DND-41 (cell line): ENCODE data around the gene F13A1.

Experiments used
- ATAC-seq: fragments of 200-7000 bp; cut with Tn5 transposase; 3 replicates; pipeline ENCODE4 v1.9.1; 2021; ENCODE audit warnings: low read depth; ENCODE audit not compliant: insufficient read depth
- DNase-seq: peaks from one replicate; pipeline ENCODE4 v3.0.0-alpha.2; 2020
- H2AFZ ChIP-seq: 2 replicates; pipeline ENCODE4 v1.6.0; 2012; ENCODE audit warnings: low read depth, low read length
- H3K27ac ChIP-seq: 2 replicates; pipeline ENCODE4 v1.5.1; 2012; ENCODE audit warnings: low read length, inconsistent platforms
- H3K27me3 ChIP-seq: fragments of 200-600 bp; sonication (generic); 2 replicates; pipeline ENCODE4 v1.6.0; 2012; ENCODE audit warnings: low read length, mild to moderate bottlenecking, inconsistent platforms; ENCODE audit not compliant: insufficient read depth, poor library complexity
- H3K36me3 ChIP-seq: 2 replicates; pipeline ENCODE4 v1.5.1; 2012; ENCODE audit warnings: low read length, inconsistent platforms; ENCODE audit not compliant: insufficient read depth
- H3K4me1 ChIP-seq: 2 replicates; pipeline ENCODE4 v1.5.1; 2012; ENCODE audit warnings: mild to moderate bottlenecking, low read length; ENCODE audit not compliant: insufficient read depth
- H3K4me2 ChIP-seq: 2 replicates; pipeline ENCODE4 v1.6.0; 2012; ENCODE audit warnings: mild to moderate bottlenecking, moderate library complexity, low read length, inconsistent platforms; ENCODE audit not compliant: insufficient read depth
- H3K4me3 ChIP-seq, 2 experiments: fragments of 200-600 bp in 1 of 2; shearing (Covaris generic) in 1 of 2; 2 replicates each; pipeline ENCODE4 v1.5.1; 2012 to 2016; ENCODE audit warnings: inconsistent platforms in 2 of 2, low read length in 2 of 2, mild to moderate bottlenecking in 2 of 2, low read depth in 1 of 2, moderate library complexity in 1 of 2
- H3K79me2 ChIP-seq: 2 replicates; pipeline ENCODE4 v1.6.0; 2012; ENCODE audit warnings: low read length, inconsistent platforms; ENCODE audit not compliant: insufficient read depth
- H3K9ac ChIP-seq: 2 replicates; pipeline ENCODE4 v1.6.0; 2012; ENCODE audit warnings: low read depth, mild to moderate bottlenecking, inconsistent platforms, low read length, moderate library complexity
- H3K9me3 ChIP-seq: 2 replicates; pipeline ENCODE4 v1.5.1; 2012; ENCODE audit warnings: low read length, moderate library complexity, mild to moderate bottlenecking, inconsistent platforms; ENCODE audit not compliant: insufficient read depth, severe bottlenecking
- H4K20me1 ChIP-seq: 2 replicates; pipeline ENCODE4 v1.6.0; 2012; ENCODE audit warnings: low read length; ENCODE audit not compliant: insufficient read depth
- CTCF ChIP-seq: IDR thresholded peaks from 2 replicates; pipeline ENCODE4 v1.5.1; 2012; ENCODE audit warnings: borderline replicate concordance, low read length, moderate library complexity, mild to moderate bottlenecking; ENCODE audit not compliant: poor library complexity, severe bottlenecking; ENCODE audit errors: extremely low read depth
- EZH2 ChIP-seq: IDR thresholded peaks from 3 replicates; pipeline ENCODE4 v1.6.1; 2012; ENCODE audit warnings: borderline replicate concordance, low read depth, mild to moderate bottlenecking, moderate library complexity, low read length, inconsistent platforms; ENCODE audit not compliant: severe bottlenecking

F13A1 gene

GRCh38 chr6:6330407-6330806, 9.9 kb upstream of the F13A1 start:
- H3K27ac ChIP-seq, result no peak overlapping the region
- H3K79me2 ChIP-seq, result no peaks in the 10 kb centered on the region
- H3K4me1 ChIP-seq, result no peaks in the 10 kb centered on the region
- ATAC-seq, result no peak
- DNase-seq, result no peak
- no peaks in the 10 kb centered on the region for H4K20me1 ChIP-seq
- no peaks in the 10 kb centered on the region for H3K36me3 ChIP-seq
- H3K9ac ChIP-seq, result no peak overlapping the region
- peaks cover 30% of the 10 kb centered on the region for H3K27me3 ChIP-seq
- no peak overlapping the region for H2AFZ ChIP-seq
- H3K4me3 ChIP-seq, result no peak overlapping the region
- H3K4me2 ChIP-seq, result no peak overlapping the region
- no peaks in the 10 kb centered on the region for H3K9me3 ChIP-seq
- TF ChIP-seq CTCF (no peak), EZH2 (no peak)

- DNase-seq, result no peak
- H3K4me2 ChIP-seq, result no peak overlapping the region
- no peak for ATAC-seq
Observed at GRCh38 chr6:6328451-6328850, 8.0 kb upstream of the F13A1 start.

GRCh38 chr6:6323352-6323751, 2.9 kb upstream of the F13A1 start:
- Histone ChIP-seq H3K79me2 (no peaks in the 10 kb centered on the region), H3K27ac (no peak overlapping the region), H3K27me3 (peaks cover 28% of the 10 kb centered on the region), H4K20me1 (no peaks in the 10 kb centered on the region), H3K4me2 (no peak overlapping the region), H3K9ac (no peak overlapping the region), H3K9me3 (no peaks in the 10 kb centered on the region), H3K4me3 (no peak overlapping the region), H3K4me1 (no peaks in the 10 kb centered on the region), H2AFZ (no peak overlapping the region), H3K36me3 (no peaks in the 10 kb centered on the region)
- TF ChIP-seq EZH2 (no peak), CTCF (no peak)
- no peak for DNase-seq
- no peak for ATAC-seq

More at GRCh38 chr6:6328451-6328850, 8.0 kb upstream of the F13A1 start:
- no peaks in the 10 kb centered on the region for H3K9me3 ChIP-seq
- no peak overlapping the region for H3K27ac ChIP-seq
- TF ChIP-seq CTCF (no peak), EZH2 (no peak)
- H3K79me2 ChIP-seq, result no peaks in the 10 kb centered on the region
- peaks cover 32% of the 10 kb centered on the region for H3K27me3 ChIP-seq
- H3K36me3 ChIP-seq, result no peaks in the 10 kb centered on the region
- no peak overlapping the region for H2AFZ ChIP-seq
- no peak overlapping the region for H3K9ac ChIP-seq
- no peak overlapping the region for H3K4me3 ChIP-seq
- H4K20me1 ChIP-seq, result no peaks in the 10 kb centered on the region
- H3K4me1 ChIP-seq, result no peaks in the 10 kb centered on the region

GRCh38 chr6:6320901-6321300, 439 bp upstream of the F13A1 start:
- TF ChIP-seq EZH2 (no peak), CTCF (no peak)
- Histone ChIP-seq H3K9ac (no peak overlapping the region), H3K4me1 (no peaks in the 10 kb centered on the region), H3K27me3 (peaks cover 29% of the 10 kb centered on the region), H3K4me2 (no peak overlapping the region), H3K9me3 (no peaks in the 10 kb centered on the region), H3K4me3 (no peak overlapping the region), H3K36me3 (no peaks in the 10 kb centered on the region), H3K79me2 (no peaks in the 10 kb centered on the region), H2AFZ (no peak overlapping the region), H3K27ac (no peak overlapping the region), H4K20me1 (no peaks in the 10 kb centered on the region)
- ATAC-seq (no peak), DNase-seq (no peak)
